HG03045 (cell line): ENCODE data around the gene PEX19.
A peak's percentile ranks its signal among the peaks of the same experiment; 100 is the strongest.
"Not testable (repeated sequence)": the region's sequence is repeated elsewhere in the genome, so short reads cannot be mapped to it uniquely, and the experiment has no call there.

Source experiments
- ATAC-seq: cut with Tn5 transposase; IDR thresholded peaks from one replicate; pipeline ENCODE4 v1.9.1; 2021; ENCODE audit warnings: mild to moderate bottlenecking, moderate library complexity; ENCODE audit not compliant: unreplicated experiment

PEX19 gene

GRCh38 chr1:160284782-160285344, at the start of gene PEX19:
TSS of gene PEX19 (minus strand) at chr1:160285133. CDS start at chr1:160285124, 9 bp downstream.
- ATAC-seq = peak; percentile 94

- no peak for ATAC-seq
Observed at GRCh38 chr1:160332516-160332915, 47.6 kb upstream of the PEX19 start.

- no peak for ATAC-seq
Observed at GRCh38 chr1:160330119-160330518, 45.2 kb upstream of the PEX19 start.

- no peak for ATAC-seq
Observed at GRCh38 chr1:160328184-160328583, 43.3 kb upstream of the PEX19 start.

GRCh38 chr1:160326418-160326817, 41.5 kb upstream of the PEX19 start:
- ATAC-seq = no peak

GRCh38 chr1:160325252-160325651, 40.3 kb upstream of the PEX19 start:
- ATAC-seq = no peak

- ATAC-seq = no peak
Observed at GRCh38 chr1:160322831-160323230, 37.9 kb upstream of the PEX19 start.

- ATAC-seq = no peak
Observed at GRCh38 chr1:160315359-160315758, 30.4 kb upstream of the PEX19 start.

GRCh38 chr1:160309571-160309970, 24.6 kb upstream of the PEX19 start:
- no peak for ATAC-seq

GRCh38 chr1:160309185-160309557, 24.2 kb upstream of the PEX19 start:
- ATAC-seq = no peak

GRCh38 chr1:160308451-160309184, 23.7 kb upstream of the PEX19 start:
- no peak for ATAC-seq

GRCh38 chr1:160307118-160307791, 22.3 kb upstream of the PEX19 start:
- ATAC-seq = no peak

GRCh38 chr1:160300173-160300572, 15.2 kb upstream of the PEX19 start:
- ATAC-seq = no peak

- no peak for ATAC-seq
Observed at GRCh38 chr1:160296036-160296435, 11.1 kb upstream of the PEX19 start.

GRCh38 chr1:160293020-160293968, 8.4 kb upstream of the PEX19 start:
- ATAC-seq = no peak

- ATAC-seq = peak; percentile 60
Observed at GRCh38 chr1:160291248-160292220, 6.6 kb upstream of the PEX19 start.

- not testable (repeated sequence) for ATAC-seq
Observed at GRCh38 chr1:160287769-160288168, 2.8 kb upstream of the PEX19 start.

GRCh38 chr1:160285506-160285905, 573 bp upstream of the PEX19 start:
- no peak for ATAC-seq

GRCh38 chr1:160284220-160284781, 632 bp downstream of the PEX19 start:
- ATAC-seq = peak; percentile 24

- no peak for ATAC-seq
Observed at GRCh38 chr1:160282807-160283206, 2.1 kb downstream of the PEX19 start.
